HepG2 (cell line): Measurements from ENCODE around the gene WDR93. TPM values are rescaled to one million over a fixed set of nuclear protein-coding genes. Genes with fewer than 3 reads are reported as not detected.

Experiments used
- ATF4 ChIP-seq, 2 experiments: fragments of 450-650 bp in 1 of 2; sonication (generic) in 1 of 2; formaldehyde crosslinking; IDR thresholded peaks; 2 replicates each; pipeline versions ENCODE4 v1.5.0 to v1.8.0; 2020 to 2022; ENCODE audit warnings: mild to moderate bottlenecking in 1 of 2, missing genetic modification reagents in 1 of 2
- ATF7-NPFF ChIP-seq: sonication (generic); formaldehyde crosslinking; IDR thresholded peaks from 2 replicates; pipeline ENCODE4 v1.8.1; 2023; ENCODE audit warnings: mild to moderate bottlenecking, low read depth, missing genetic modification reagents, moderate library complexity
- CENPX ChIP-seq: sonication (generic); formaldehyde crosslinking; IDR thresholded peaks from 2 replicates; pipeline ENCODE4 v1.9.0; 2021; ENCODE audit warnings: mild to moderate bottlenecking, missing genetic modification reagents, moderate library complexity
- FOXK1 ChIP-seq: sonication (generic); formaldehyde crosslinking; IDR thresholded peaks from 2 replicates; pipeline ENCODE4 v1.4.0; 2020; ENCODE audit warnings: low read depth, missing genetic modification reagents, borderline replicate concordance
- HNRNPLL ChIP-seq: fragments of 200-400 bp; formaldehyde crosslinking; IDR thresholded peaks from 2 replicates; pipeline ENCODE4 v1.6.1; 2017; ENCODE audit warnings: mild to moderate bottlenecking, low read depth, low read length; ENCODE audit not compliant: poor library complexity, severe bottlenecking
- KAT8 ChIP-seq: IDR thresholded peaks from 2 replicates; pipeline ENCODE4 v1.6.1; 2016; ENCODE audit warnings: missing genetic modification reagents, missing compliant biosample characterization
- MED1 ChIP-seq: sonication (generic); formaldehyde crosslinking; IDR thresholded peaks from 2 replicates; pipeline ENCODE4 v1.4.0; 2020; ENCODE audit warnings: missing genetic modification reagents
- NR2C2 ChIP-seq: sonication (generic); formaldehyde crosslinking; IDR thresholded peaks from 2 replicates; pipeline ENCODE4 v1.4.0; 2020; ENCODE audit warnings: missing genetic modification reagents, mild to moderate bottlenecking, moderate library complexity, borderline replicate concordance
- PHF5A ChIP-seq: IDR thresholded peaks from one replicate; pipeline ENCODE4 v1.6.1; 2018; ENCODE audit warnings: low read depth, missing genetic modification reagents; ENCODE audit not compliant: unreplicated experiment
- RNF2 ChIP-seq: fragments of 450-650 bp; conservative IDR thresholded peaks from 2 replicates; pipeline ENCODE4 v1.6.1; 2016; ENCODE audit warnings: low read depth
- SALL2 ChIP-seq: sonication (generic); formaldehyde crosslinking; IDR thresholded peaks from 2 replicates; pipeline ENCODE4 v1.8.1; 2023; ENCODE audit warnings: mild to moderate bottlenecking, missing genetic modification reagents, inconsistent platforms
- SIN3B ChIP-seq: fragments of 150-350 bp; IDR thresholded peaks from 2 replicates; pipeline ENCODE4 v1.6.1; 2014; ENCODE audit warnings: low read length
- SIX1 ChIP-seq: sonication (generic); formaldehyde crosslinking; IDR thresholded peaks from 2 replicates; pipeline ENCODE4 v1.4.0; 2020; ENCODE audit warnings: missing genetic modification reagents, borderline replicate concordance
- SRSF1 ChIP-seq: fragments of 200-400 bp; formaldehyde crosslinking; optimal IDR thresholded peaks from 2 replicates; pipeline ENCODE3; 2017; ENCODE audit warnings: mild to moderate bottlenecking, low read depth, low read length, moderate library complexity
- YEATS4 ChIP-seq: sonication (generic); formaldehyde crosslinking; IDR thresholded peaks from 2 replicates; pipeline ENCODE4 v1.4.0; 2020; ENCODE audit warnings: missing genetic modification reagents, borderline replicate concordance
- ZFP36L1 ChIP-seq: sonication (generic); formaldehyde crosslinking; IDR thresholded peaks from 2 replicates; pipeline ENCODE4 v1.8.0; 2022; ENCODE audit warnings: mild to moderate bottlenecking, missing genetic modification reagents, moderate library complexity
- ZNF567 ChIP-seq: sonication (generic); formaldehyde crosslinking; IDR thresholded peaks from 2 replicates; pipeline ENCODE4 v1.8.1; 2023; ENCODE audit warnings: mild to moderate bottlenecking, missing genetic modification reagents, borderline replicate concordance
- ZNF713 ChIP-seq: sonication (generic); formaldehyde crosslinking; IDR thresholded peaks from 2 replicates; pipeline ENCODE4 v1.4.0; 2020; ENCODE audit warnings: mild to moderate bottlenecking, missing genetic modification reagents
- ZNF775 ChIP-seq: sonication (generic); formaldehyde crosslinking; IDR thresholded peaks from 2 replicates; pipeline ENCODE4 v1.4.0; 2020; ENCODE audit warnings: missing genetic modification reagents, mild to moderate bottlenecking, moderate library complexity, borderline replicate concordance
- ZNF816 ChIP-seq: sonication (generic); formaldehyde crosslinking; IDR thresholded peaks from 2 replicates; pipeline ENCODE4 v1.8.0; 2022; ENCODE audit warnings: missing genetic modification reagents, mild to moderate bottlenecking, borderline replicate concordance
- ZNF891 ChIP-seq: sonication (generic); formaldehyde crosslinking; IDR thresholded peaks from 2 replicates; pipeline ENCODE4 v1.5.0; 2020; ENCODE audit warnings: mild to moderate bottlenecking, missing genetic modification reagents
- ZSCAN31 ChIP-seq: sonication (generic); formaldehyde crosslinking; IDR thresholded peaks from 2 replicates; pipeline ENCODE4 v1.5.0; 2020; ENCODE audit warnings: low read depth, mild to moderate bottlenecking, missing genetic modification reagents
- polyA plus RNA-seq, 8 experiments: library from polyadenylated mRNA; depleted of rRNA in 3 of 8; stranded (reverse) in 7 of 8; unstranded in 1 of 8; fragments of >200 nt; fragmentation: Illumina TruSeq in 4 of 8; extraction: Trizol in 4 of 8; gene quantifications; 2 replicates each; pipeline versions ENCODE4 v1.2.1 to v1.2.3, GENCODE V29; 2011 to 2016; ENCODE audit warnings: low read depth in 4 of 8, missing spikeins in 1 of 8, mixed read lengths in 1 of 8; ENCODE audit not compliant: insufficient read depth in 1 of 8
- total RNA-seq, 5 experiments: library from RNA; depleted of rRNA; stranded (reverse); fragments of >200 nt; fragmentation: Illumina TruSeq; extraction: Trizol; gene quantifications; 2 replicates each; pipeline ENCODE4 v1.2.3, GENCODE V29; 2016; ENCODE audit warnings: low read depth in 1 of 5
- TF ChIP-seq, protein P1 (sequence below): sonication (generic); formaldehyde crosslinking; IDR thresholded peaks from 2 replicates; pipeline ENCODE4 v1.4.0; 2020; ENCODE audit warnings: mild to moderate bottlenecking, missing genetic modification reagents
- TF ChIP-seq, protein P2 (sequence below): sonication (generic); formaldehyde crosslinking; IDR thresholded peaks from 2 replicates; pipeline ENCODE4 v1.5.0; 2020; ENCODE audit warnings: mild to moderate bottlenecking, missing genetic modification reagents

The WDR93 gene
- total and polyA plus RNA-seq, 2 of the 13 experiments (the other 11 are each of a cell fraction or from before 2014, with no cell fraction given) = 0.07 TPM; not detected in 1

GRCh38 chr15:89776274-89777072, 85.9 kb downstream of the WDR93 start, which contains the start of gene MESP2 (continued):
- no peak for TF ChIP-seq SRSF1
- peak; percentile 71; the same call in 1 of the 2 replicates for TF ChIP-seq SALL2
- no peak; the same call in 1 of the 2 replicates for TF ChIP-seq ZNF567 (CRISPR knock-in tag)
- no peak for TF ChIP-seq ATF4 (CRISPR knock-in tag; IDR thresholded peaks at IDR 0.05)
- peak; percentile 26; the same call in 1 of the 2 replicates for TF ChIP-seq KAT8 (CRISPR knock-in tag)
- TF ChIP-seq YEATS4 (CRISPR knock-in tag) = no peak
- no peak for TF ChIP-seq FOXK1 (CRISPR knock-in tag)
- no peak for TF ChIP-seq ZFP36L1 (CRISPR knock-in tag)
- TF ChIP-seq HNRNPLL = peak; percentile 89
- no peak for TF ChIP-seq CENPX
- TF ChIP-seq ZSCAN31 (CRISPR knock-in tag) = peak; percentile 81; the same call in 1 of the 2 replicates
- TF ChIP-seq NR2C2 (CRISPR knock-in tag) = no peak
- TF ChIP-seq SIX1 (CRISPR knock-in tag) = no peak
- TF ChIP-seq ATF7-NPFF = peak; percentile 98
- peak; percentile 72 for TF ChIP-seq ZNF891
- TF ChIP-seq, protein P1, sequence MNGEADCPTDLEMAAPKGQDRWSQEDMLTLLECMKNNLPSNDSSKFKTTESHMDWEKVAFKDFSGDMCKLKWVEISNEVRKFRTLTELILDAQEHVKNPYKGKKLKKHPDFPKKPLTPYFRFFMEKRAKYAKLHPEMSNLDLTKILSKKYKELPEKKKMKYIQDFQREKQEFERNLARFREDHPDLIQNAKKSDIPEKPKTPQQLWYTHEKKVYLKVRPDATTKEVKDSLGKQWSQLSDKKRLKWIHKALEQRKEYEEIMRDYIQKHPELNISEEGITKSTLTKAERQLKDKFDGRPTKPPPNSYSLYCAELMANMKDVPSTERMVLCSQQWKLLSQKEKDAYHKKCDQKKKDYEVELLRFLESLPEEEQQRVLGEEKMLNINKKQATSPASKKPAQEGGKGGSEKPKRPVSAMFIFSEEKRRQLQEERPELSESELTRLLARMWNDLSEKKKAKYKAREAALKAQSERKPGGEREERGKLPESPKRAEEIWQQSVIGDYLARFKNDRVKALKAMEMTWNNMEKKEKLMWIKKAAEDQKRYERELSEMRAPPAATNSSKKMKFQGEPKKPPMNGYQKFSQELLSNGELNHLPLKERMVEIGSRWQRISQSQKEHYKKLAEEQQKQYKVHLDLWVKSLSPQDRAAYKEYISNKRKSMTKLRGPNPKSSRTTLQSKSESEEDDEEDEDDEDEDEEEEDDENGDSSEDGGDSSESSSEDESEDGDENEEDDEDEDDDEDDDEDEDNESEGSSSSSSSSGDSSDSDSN (CRISPR knock-in tag) = peak; percentile 58; the same call in 1 of the 2 replicates
- TF ChIP-seq, protein P2, sequence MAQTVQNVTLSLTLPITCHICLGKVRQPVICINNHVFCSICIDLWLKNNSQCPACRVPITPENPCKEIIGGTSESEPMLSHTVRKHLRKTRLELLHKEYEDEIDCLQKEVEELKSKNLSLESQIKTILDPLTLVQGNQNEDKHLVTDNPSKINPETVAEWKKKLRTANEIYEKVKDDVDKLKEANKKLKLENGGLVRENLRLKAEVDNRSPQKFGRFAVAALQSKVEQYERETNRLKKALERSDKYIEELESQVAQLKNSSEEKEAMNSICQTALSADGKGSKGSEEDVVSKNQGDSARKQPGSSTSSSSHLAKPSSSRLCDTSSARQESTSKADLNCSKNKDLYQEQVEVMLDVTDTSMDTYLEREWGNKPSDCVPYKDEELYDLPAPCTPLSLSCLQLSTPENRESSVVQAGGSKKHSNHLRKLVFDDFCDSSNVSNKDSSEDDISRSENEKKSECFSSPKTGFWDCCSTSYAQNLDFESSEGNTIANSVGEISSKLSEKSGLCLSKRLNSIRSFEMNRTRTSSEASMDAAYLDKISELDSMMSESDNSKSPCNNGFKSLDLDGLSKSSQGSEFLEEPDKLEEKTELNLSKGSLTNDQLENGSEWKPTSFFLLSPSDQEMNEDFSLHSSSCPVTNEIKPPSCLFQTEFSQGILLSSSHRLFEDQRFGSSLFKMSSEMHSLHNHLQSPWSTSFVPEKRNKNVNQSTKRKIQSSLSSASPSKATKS (CRISPR knock-in tag) = no peak
- no peak for TF ChIP-seq PHF5A (CRISPR knock-in tag)
- no peak for TF ChIP-seq ZNF816 (CRISPR knock-in tag)
- no peak for TF ChIP-seq SIN3B
- no peak for TF ChIP-seq MED1
- TF ChIP-seq ZNF713 (CRISPR knock-in tag) = no peak
- no peak for TF ChIP-seq ZNF775 (CRISPR knock-in tag)
- peak; percentile 67; the same call in 1 of the 2 replicates for TF ChIP-seq RNF2
